Measurements from ENCODE around the gene GALNT8.
"Not testable (repeated sequence)": the region's sequence is repeated elsewhere in the genome, so short reads cannot be mapped to it uniquely, and the experiment has no call there.

Gene GALNT8

DNA sequence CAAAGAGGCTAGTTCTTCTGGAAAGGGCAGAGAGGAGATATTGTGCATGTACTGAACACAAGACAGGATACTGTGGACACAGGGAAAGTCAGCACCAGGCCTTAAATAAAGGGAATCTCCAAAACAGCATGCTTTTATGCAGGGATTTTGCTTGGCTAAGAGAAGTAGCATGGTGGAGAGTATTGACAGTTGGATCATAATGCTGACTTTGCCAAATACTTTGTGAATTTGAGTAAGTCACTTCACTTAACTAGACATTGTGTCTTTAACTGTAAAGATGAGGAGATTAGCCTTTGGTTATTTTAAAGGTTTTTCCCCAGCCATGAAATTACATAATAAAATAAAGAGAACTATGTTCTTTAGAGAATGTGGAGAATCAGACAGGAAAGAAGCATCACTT is 24.5 kb downstream of the GALNT8 start:
- DNase-seq: no peak

DNA sequence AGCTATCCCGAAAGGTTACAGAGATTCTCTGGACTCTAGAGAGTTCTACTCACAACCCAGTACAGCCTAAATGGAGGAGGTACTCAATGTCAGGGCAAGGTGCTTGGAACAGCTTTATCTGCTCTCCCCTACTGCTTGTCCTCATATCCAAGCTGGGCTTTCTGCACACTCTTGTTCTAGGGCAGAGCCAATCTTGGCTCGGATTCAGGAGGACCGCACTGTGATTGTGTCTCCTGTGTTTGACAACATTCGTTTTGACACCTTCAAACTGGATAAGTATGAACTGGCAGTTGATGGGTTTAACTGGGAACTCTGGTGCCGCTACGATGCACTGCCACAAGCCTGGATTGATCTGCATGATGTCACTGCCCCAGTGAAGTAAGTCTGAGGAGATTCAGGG is 25.0 kb downstream of the GALNT8 start:
- no peak for DNase-seq

DNA sequence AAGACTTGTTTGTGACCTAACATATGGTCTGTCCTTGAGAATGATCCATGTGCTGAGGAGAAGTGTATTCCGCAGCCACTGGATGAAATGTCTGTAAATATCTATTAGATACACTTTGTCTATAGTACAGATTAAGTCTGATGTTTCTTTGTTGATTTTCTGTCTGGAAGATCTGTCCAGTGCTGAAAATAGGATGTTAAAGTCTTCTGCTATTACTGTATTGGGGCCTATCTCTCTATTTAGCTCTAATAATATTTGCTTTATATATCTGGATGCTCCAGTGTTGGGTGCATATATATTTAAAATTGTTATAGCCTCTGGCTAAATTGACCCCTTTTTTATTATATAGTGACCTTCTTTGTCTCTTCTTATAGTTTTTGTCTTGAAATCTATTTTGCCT is 31.5 kb downstream of the GALNT8 start:
- DNase-seq: not testable (repeated sequence)

- DNase-seq: no peak
Measured at GRCh38 chr12:4762773-4763172, 42.6 kb downstream of the GALNT8 start.

- no peak for DNase-seq
Measured at GRCh38 chr12:4763549-4763948, 43.3 kb downstream of the GALNT8 start.

DNA sequence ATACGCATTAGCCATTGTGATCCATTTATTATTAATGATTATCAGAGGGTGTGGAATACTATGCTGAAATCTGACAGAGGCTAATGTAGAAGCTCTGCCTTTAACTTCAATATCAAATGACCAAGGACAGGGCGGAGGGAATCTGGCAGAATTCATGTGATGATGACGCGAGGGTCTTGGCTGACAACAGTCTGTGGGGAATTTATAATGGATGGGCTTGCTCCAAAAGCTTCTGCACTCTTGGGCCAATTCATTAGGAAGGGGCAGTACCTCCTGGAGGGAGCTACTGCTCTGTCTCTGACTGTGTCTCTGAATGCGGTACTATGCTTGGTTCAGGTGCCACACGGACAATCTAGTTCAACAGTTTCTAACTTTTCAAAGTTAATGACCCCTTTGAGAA is 46.2 kb downstream of the GALNT8 start:
- no peak for DNase-seq

GRCh38 chr12:4767186-4767585 is 47.0 kb downstream of the GALNT8 start:
- no peak for DNase-seq

DNA sequence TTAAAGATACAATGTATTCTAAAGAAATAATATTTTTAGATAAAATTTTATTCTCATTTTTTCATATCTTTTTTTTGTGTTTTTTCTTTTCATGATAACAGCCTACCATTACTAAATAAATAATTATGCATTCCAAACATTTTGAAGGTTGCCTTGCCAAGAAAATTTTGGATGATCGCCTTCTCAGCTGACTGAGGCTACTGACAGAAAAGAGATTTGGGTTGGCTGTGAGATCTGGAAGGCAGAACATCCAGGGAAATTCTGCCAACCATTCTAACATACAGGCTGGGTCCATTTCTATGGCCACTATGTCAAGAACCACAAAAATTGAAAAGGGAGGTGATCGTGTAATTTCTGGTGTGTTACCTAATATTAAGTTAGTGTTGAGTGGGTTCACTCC is 48.1 kb downstream of the GALNT8 start:
- DNase-seq: no peak

DNA sequence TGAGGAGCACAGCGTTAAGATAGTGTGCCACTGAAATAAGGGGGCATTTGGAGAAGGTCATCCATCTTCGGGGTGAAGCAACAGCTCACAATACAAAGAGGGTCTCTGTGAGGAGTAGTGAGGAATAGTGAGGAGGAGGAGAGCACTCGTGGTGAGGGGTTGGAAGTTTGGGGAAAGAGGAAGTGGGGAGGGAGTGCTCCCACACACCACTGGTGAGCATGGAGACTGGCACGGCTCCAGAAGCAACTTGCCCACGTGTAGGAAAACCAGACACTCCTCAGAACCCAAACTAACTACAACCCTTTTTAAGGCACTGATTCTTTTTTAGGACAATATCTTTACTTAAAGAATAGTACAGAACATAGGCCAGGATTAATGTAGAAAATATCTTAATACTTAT is 48.9 kb downstream of the GALNT8 start:
- DNase-seq: no peak

DNA sequence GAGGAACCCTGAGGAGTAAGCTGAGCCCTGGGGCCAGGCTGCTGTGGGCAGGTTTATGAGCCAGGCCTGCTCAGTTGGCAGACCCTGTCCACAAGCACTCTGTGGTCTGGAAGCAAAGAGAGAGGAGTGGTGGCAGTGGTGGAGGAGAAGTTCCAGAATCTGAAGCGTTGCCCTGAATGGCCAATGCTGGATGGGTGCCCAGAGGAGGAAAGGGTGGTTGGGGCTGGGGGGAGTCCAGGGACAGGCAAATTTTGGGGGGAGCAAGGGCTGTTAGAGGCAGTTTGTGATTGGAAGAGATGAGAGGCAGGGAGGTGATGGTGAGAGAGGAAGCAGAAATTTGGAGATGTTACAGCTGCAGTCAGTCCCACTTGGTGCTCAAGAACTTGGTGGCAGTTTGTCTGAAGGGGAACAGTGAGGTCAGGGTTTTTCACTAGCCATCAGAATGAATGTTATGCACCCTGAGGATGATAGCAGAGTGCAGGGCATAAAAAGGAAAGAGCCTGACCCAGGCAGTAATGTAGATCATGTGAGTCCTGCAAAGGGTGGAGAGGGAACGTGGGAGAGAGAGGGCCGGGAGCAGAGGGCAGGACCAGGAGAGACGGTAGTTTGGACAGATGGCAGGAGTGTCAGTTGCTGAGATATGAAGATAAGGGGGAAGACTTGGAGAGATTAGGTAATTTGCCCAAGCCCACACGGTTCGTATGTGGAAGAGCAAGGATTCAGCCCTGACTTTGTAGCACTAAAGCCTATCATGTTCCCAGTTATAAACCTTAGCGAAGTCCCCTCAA is 51.2 kb downstream of the GALNT8 start:
- DNase-seq: no peak

GRCh38 chr12:4771960-4772566 is 51.9 kb downstream of the GALNT8 start:
- DNase-seq: no peak

- DNase-seq: no peak
Measured at GRCh38 chr12:4775936-4776335, 55.7 kb downstream of the GALNT8 start.

- DNase-seq: no peak
Measured at GRCh38 chr12:4779749-4780148, 59.5 kb downstream of the GALNT8 start.

DNA sequence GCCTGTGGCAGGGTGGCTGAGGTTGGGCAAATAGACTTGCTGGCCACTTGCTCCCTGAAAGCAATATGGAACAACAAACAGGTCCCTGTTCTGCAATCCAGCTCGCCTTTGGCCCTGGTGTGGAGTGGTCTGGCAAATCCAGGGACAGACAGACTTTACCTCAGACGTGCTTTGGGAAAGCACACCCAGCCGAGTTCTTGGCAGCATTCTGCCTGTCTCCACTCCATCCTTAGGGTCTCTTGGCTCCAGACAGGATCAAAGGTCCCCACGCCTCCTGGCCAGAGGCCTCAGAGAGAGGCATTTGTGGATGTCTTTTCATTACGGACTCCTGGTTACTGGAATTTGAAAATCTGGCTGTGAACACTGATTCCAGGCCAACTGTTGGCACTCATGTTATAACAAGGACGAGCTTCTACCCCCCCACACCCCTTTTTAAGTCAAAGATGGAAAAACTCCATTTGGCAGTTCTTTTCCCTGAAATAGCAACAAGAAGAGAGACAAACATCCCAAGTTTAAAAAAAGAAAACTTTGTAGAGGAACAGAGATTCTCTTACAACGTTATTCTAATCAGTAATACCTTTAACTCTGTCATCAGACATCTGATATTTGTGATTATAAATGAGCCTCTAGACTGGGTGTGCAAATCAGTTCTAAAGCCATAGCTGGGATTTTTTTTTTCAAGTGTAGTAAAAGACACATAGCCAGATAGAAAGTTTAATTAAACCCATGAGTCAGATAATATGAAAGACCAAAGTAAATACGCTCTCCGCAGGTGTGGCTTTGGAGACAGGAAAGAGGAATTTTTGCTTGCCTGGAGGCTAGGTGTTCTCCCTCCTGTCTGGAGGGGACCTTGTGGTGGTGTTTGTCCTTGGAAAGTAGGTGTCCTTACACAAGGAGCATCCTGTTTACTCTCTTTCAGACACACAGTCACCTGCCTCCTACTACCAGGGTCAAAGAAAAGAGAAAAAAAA is 60.7 kb downstream of the GALNT8 start:
- DNase-seq: no peak

GRCh38 chr12:4784404-4785054 is 64.3 kb downstream of the GALNT8 start:
- DNase-seq: no peak

GRCh38 chr12:4786795-4787194 is 66.6 kb downstream of the GALNT8 start:
- no peak for DNase-seq

GRCh38 chr12:4787965-4788364 is 67.8 kb downstream of the GALNT8 start:
- DNase-seq: no peak

DNA sequence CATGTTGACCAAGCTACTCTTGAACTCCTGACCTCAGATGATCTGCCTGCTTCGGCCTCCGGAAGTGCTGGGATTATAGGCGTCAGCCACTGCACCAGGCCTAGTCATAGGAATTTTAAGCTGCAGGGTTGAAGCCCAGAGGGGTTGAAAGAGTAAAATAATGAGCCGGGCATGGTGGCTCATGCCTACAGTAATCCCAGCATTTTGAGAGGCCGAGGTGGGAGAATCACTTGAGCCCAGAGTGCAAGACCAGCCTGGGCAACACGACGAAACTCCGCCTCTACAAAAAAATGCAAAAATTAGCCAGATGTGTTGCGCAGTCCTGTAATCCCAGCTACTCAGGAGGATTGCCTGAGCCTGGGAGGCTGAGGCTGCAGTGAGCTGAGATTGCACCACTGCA is 69.6 kb downstream of the GALNT8 start:
- no peak for DNase-seq

DNA sequence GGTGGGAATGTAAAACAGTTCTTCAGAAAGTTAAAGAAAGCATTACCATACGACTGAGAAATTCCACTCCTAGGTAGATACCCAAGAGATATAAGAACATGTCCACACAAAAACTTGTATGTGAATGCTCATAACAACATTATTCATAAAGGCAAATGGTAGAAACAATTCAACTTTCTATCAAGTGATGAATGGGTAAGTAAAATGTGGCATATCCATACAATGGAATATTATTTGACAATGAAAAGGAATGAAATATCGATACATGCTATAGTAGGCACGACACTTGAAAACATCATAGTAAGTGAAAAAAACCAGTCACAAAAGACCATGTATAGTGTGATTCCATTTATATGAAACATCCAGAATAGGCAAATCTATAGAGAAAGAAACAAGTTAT is 71.3 kb downstream of the GALNT8 start:
- DNase-seq: no peak

- no peak for DNase-seq
Measured at GRCh38 chr12:4794491-4794890, 74.3 kb downstream of the GALNT8 start.

DNA sequence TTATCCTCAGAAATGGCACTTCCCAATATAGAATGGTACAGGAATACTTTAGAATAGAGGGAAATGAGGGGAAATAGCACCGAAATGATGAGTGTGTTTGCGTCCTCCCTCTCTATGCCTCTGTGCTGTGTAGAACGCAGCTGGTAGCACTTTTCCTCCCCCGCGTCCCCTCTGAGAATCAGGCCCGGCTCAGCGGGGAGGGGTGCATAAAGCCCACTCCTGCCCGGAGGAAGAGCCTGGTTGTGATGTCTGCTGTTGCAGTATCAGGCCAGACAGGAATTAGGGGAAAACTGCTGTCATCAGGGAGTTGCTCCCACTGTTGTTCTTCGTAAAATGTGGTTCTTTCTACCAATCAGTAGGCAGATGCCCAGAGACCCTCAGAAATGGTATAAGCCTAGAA is 76.0 kb downstream of the GALNT8 start:
- no peak for DNase-seq

DNA sequence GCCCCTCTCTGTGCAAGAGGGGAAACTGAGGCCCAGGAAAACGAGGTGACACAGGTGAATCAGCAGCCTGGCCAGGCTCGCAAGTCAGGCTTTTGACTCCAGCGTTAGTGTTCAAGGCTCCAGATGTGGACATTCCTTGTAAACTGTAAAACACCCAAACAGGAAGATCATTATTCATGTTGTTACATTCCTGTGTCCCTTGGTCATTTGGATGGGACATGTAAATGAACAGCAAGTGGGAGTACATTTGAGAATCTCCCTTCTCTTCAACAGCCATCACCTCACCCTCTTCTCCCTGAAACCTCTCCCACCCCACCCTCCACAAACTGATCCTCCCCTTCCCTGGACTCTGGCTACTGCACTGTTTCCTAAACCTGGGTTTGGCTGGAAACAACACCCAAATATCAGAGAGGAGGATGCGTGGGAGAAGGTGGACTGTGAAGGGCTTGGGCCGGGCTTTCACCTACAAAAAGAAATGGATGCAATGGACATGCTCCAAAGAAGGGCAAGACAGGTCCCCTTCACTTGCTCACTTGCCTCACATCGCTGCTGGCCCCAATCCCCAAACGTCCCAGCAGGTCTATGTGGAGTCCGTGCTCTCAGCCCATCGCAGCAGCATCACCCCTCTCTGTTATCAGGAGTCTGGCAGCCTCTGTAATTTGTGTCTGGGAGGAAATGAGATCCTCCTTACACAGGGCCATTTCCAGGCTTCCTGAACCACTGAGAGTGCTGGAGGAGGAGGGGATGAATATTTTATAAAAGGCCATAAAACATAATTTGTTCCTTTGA is 76.7 kb downstream of the GALNT8 start:
- DNase-seq: no peak
